NCI-H1694 (cell line): ENCODE data around the gene ZER1.

Experiments
- DNase-seq: peaks from one replicate; lab custom pipeline; 2025; lab: John Stamatoyannopoulos, UW

ZER1 gene

GRCh38 chr9:128690684-128691034 lies 81.1 kb downstream of the ZER1 start:
- no peak for DNase-seq

DNA sequence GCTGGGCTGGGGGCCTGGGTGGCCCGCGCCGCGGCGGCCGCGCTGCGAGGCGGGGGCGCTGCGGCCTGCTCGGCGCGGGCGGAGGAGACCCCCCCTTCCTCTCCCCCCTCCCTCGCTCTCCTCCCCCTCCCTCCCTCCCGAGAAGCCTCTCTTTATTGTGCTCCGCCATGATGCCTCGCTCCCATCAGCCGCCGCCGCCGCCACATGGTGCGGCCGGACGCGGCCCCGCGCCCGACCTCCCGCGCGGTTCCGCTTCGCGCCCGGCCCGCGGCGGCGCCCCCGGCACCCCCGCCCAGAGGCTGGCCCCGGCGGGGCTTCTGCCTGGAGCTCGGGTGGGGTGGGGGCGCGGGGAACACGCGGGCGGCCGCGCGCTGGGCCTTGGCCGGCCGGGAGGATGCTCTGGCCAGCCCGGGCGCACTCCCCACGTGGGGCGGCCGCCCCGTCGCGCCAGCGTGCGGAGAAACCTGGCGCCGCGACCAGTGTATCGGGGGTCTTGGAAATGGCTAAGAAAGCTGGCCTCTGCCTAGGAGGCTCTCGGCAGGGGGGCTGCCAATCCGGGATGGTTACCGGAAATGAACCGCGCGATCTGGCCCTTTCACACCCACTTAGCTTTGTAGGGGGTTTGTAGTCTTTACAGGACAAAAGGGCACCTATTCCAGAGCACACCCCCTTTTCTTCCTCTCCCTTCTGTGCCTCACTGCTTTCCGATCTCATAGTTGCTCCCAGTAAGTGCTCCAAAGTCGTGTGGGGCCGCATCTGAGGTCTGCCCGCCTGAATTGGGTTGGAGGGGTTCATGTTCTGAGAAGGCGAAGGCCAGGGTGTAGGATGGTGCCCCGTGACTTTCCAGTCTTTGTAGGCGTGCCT lies 81.7 kb downstream of the ZER1 start:
- DNase-seq, result no peak

DNA sequence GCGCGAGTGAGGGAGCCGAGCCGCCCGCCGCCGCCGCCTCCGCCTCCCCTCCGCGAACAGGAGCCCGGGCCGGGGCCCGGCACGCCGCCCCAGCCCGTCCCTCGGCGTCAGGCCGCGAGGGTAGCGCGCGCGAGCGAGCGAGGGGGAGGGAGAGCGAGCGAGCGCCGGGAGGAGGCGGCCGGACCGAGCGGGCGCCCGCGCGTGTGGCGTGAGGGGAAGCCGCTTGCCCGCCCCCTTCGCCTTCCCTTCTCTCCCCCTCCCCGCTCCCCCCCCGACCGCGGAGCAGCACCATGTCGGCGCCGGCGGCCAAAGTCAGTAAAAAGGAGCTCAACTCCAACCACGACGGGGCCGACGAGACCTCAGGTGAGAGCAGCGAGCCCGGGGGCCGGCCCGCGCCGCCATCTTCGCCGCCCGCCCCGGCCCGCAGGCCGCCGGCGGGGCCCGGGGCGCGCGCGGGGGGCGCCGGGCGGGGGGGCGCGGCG lies 82.4 kb downstream of the ZER1 start:
- no peak for DNase-seq

- DNase-seq, result peak; percentile 69
Measured at GRCh38 chr9:128688501-128689292, 83.0 kb downstream of the ZER1 start, which contains the start of gene SET. Gene SET, plus strand, starts transcription at chr9:128689222. Its CDS starts 361 bp downstream, at chr9:128689583.

DNA sequence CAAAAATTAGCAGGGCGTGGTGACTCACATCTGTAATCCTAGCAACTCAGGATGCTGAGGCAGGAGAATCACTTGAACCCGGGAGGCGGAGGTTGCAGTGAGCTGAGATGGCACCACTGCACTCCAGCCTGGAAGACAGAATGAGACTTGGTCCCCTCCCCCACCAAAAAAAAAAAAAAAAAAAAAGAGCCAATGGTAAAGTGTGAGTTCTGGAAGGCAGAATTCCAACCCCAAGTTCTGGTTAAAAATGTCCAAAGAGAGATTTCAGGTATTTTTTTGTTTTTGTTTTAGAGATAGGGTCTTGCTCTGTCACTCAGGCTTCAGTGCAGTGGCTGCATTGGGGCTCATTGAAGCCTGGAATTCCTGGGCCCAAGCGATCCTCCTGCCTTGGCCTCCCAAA lies 84.3 kb downstream of the ZER1 start:
- DNase-seq, result no peak

GRCh38 chr9:128685636-128686489 lies 85.9 kb downstream of the ZER1 start:
- no peak for DNase-seq

DNA sequence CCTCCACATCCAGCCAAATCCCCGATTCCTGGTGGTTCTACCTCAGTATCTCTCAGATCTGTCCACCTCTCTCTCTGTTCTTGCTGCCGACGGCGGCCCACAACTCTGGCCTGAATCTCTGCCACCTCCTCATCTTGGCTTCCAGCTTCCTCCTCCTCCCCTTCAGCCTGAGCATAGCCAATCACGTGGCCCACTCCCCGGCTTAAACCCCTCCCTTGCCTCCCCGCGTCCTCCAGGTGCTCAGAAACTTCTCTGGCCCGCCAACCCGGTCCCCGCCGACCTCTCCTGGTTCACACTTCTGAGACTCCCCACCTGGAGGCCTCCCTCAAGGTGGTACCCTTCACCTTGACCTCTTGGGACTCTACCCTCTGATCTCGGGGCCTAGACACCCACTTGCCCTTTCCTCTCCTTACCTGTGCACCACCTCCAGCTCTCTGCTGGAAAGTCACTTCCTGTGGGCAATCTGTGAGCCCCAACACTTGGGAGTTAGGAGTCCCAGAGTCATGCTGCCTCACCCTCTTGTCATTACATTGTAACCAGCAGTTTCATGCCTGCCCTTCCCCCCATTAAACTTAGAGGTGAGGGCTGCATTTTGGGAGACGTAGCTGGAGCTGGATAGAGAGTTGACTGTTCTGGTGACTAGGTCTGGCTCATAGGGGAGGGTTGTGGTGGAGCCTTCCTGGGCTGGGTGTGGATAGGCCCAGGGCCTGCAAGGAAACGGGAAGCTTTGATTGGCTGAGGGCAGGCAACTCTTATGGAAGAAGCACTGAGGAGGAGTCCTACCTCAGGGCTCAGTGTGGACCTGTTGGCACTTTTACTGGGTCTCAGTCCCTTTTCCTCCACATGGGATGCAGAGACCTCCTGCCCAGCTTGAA lies 87.2 kb downstream of the ZER1 start:
- DNase-seq, result no peak

DNA sequence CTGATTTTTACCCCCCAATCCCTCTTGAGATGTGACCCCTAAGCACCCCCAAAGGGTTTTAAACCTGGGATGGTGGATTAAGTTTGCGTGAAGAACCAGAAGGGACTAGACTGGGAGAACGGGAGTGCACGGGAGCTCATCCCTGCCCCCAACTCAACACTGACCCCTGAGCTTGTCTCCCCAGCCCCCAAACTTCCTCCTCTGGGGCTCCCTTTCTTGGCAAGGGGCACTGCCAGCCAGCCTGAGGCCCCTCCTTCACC lies 87.7 kb downstream of the ZER1 start:
- DNase-seq, result no peak

DNA sequence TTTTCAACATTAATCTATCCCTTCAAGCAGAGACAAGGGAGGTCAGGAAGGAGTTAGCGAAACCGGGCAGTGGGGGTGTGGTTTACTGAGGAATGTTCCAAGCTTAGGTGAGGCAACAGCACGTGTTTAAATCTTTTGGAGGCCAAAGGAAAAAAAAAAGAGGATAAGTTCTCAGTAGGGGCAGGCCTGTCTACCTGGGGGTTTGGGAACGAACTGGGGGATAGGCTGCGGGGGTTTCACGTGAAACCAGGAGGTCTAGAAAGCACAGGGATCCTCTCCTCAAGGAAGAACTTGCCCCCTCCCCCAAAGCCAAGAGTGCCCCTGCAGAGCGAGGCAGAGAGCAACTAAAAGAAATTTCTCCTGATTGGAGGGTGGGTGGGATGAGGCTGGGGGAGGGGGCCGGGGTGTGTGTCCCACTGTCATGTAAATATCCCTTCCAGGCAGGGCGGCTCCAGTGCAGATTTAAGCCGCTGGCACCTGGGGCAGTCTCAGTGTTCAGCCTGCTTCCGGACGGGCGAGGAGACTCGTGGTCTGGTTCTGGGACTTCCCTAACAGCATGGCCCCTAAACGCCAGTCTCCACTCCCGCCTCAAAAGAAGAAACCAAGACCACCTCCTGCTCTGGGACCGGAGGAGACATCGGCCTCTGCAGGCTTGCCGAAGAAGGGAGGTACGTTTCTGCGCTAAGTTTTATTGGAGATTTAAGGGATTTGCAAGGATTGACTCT lies 88.2 kb downstream of the ZER1 start:
- DNase-seq, result no peak
